HG02759 (cell line): ENCODE measurements around the gene FARP1.

Experiments used
- ATAC-seq: cut with Tn5 transposase; IDR thresholded peaks from one replicate; pipeline ENCODE4 v1.9.1; 2021; ENCODE audit warnings: mild to moderate bottlenecking, moderate library complexity; ENCODE audit not compliant: unreplicated experiment

The FARP1 gene

DNA sequence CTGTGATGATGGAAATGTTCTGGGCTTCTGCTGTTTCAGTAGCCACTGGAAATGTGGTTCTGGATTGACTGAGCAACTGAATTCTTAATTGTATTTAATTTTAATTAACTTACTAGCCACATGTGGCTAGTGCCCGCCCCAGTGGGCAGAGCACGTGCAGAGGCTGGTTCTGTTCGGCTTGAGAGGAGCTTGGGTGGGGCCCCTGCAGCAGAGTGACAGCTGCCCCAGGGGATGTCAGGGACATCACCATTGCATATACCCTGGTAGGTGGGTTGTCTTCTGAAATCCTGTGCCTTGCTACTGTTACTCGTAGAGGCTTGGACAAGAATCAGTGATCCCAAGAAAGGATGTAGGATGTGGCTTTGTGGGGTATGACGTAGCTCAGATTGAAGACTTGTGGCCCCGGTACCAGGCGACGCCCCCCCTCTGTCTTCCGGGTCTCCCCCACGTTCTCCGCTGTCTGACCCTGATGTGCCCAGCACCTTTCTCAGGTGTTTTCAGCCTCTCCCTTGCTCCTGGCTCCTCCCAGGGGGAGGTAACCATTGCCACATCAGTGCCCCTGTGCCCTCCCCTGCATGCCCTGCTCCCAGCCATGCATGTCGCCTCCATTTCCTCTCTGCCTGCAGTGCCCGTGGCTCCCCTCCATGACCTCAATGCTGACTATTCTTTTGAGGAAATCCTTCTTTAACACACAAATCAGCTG, 136.7 kb downstream of the FARP1 start:
- peak; percentile 87 for ATAC-seq

DNA sequence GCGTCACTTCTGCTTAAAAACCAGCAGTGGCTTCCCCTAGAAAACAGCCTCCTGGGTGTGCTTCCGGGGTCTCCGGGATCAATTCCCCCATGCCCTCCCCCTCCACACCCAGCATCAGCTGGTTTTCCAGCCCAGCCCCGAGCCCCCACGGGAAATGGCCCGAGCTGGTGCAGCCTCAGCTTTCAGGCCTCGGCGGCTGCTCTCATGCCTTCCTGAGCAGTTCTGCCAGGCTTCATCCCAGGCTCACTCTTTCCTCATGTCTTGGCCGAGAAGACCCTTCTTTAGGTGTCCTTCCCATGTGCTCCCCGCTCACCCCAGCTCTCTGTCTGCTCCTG, 137.2 kb downstream of the FARP1 start:
- ATAC-seq = no peak

GRCh38 chr13:98284679-98285078, 141.8 kb downstream of the FARP1 start:
- ATAC-seq = no peak

- no peak for ATAC-seq
Observed at GRCh38 chr13:98285317-98285716, 142.4 kb downstream of the FARP1 start.

DNA sequence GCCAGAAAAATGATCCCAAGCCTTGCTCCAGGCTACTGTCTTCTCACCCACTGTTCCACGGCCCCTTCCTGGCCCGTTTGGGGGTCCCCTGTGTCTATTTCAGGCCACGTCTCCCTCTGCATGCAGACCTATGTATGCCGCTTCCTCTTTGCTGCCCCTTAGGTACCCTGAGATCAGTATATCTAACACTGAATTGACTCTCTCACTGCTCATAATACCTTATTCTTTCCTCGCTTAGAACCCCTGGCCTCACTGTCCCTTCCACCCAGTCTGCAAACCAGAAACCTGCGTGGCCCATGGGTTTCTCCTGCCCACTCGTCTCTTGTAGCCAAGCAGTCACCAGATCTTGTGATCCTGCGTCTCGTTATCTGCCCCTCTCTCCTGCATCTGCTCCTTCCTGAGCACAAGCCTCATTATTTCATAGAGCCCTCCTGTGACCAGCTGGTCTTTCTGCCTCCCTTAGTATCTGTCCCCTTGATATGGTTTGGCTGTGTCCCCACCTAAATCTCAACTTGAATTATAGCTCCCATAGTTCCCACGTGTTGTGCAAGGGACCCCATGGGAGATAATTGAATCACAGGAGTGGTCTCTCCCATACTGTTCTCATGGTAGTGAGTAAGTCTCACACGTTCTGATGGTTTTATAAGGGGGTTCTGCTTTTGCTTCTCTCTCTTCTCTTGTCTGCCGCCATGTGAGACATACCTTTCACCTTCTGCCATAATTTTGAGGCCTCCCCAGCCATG, 143.1 kb downstream of the FARP1 start:
- ATAC-seq = no peak

- ATAC-seq = no peak
Observed at GRCh38 chr13:98286799-98287198, 143.9 kb downstream of the FARP1 start.

DNA sequence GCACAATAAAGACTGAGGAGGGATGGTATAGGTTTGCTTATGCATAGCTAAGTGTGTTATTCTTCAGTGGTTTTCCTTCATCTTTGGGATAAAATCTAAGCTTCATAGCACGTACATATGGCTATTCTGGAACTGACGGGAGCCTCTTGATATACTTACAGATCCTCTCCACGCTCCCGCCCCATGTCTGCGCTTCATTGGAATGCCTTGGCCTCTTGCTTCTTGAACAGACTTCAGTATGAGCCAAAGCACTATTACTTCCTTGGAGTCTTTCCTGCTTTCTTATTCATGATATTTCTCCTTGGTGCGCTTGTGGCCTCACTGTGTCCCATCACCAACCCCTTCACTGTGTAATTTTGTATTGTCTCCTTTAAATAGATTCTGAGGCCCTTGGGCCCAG, 145.3 kb downstream of the FARP1 start:
- ATAC-seq = no peak

DNA sequence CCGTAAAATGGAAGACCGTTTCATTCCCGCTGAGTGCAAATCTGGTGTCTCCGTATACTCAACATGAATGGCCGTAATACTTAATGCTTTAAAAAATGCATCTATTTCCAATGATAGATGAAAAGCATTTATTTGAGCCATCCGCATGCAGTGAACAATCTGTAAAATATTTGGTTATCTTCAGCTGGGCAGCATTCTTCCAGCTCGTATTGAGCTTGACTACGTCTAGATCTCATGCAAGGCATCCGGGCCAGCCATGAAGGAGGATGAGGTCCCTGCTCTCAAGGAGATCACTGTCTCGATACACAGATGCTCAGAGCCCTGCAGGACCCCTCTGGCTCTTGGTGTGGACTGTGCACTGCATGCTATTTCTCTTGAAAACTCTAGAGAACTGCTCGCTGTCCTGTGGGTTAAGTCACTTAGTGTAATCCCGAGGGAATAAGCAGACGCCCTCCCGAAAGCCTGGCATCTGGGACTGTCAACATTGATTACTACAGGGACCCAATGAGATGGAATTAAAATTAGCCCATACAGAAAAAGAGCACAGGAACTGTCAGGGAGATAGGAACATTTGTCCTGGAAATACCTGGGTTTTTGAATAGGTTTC, 146.5 kb downstream of the FARP1 start:
- no peak for ATAC-seq

GRCh38 chr13:98290261-98290660, 147.4 kb downstream of the FARP1 start:
- no peak for ATAC-seq

DNA sequence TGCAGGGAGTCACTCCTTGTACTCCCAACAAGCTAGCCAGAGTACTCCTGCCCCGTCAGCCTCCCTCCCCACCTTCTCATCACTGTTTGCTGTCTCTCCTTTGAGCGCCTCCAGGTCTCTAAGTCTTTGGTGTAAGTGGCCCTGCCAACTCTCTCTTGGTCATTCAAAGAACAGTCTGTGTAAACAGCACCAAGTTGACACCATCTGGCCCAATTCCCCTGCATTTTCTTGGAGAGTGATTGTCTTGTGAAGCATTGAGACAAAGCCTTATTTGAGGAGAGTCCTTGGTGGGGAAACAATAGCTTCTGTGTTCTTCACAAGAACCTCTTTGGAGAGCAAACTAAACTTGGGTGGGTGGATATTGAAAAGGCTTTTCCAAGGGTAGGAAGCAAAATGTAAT, 148.8 kb downstream of the FARP1 start:
- ATAC-seq = no peak

DNA sequence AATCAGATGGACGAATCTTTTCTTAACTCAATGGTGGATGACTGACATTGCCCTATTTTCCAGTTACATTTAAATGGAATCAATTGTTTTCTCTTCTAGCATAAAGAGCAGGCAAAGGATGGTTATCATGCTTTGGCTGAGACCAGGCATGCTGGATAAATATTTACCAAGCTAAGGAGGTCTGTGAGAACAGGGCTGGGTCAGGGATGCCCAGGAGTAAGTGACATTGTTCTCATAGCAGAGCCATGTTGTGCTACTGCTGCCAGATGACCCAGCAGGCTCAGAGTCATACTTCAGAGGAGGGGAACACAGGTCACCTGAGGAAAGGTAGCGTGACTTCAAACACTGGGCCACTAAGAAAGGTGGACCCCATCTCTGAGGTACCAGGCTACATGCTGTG, 150.2 kb downstream of the FARP1 start:
- no peak for ATAC-seq

DNA sequence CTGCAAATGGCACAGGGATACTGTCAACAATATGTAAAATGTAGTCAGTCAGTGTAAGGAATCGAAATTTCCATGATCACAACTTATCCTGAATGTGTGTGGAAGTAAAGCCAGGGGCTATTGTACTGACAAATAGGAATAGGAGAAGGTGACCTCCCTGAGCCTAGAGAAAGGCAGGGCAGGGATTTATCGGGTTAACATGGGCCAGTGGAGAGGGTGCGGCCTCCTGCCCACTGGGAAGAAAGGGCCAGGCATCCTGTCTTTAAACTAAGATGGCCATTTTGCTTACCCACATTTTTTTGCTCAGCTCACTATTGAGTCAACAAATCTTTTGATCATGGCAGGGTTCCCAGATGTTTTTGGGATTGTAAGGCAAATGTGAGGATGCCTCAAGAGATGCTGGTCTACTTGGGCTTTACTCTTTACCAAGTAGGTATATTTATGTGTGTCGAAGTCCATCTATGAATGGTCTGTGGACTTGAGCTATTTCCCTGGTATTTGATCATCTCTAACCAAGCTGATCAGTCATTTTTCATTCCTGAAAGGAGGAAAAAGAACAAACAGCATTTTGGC, 150.8 kb downstream of the FARP1 start:
- ATAC-seq = no peak

DNA sequence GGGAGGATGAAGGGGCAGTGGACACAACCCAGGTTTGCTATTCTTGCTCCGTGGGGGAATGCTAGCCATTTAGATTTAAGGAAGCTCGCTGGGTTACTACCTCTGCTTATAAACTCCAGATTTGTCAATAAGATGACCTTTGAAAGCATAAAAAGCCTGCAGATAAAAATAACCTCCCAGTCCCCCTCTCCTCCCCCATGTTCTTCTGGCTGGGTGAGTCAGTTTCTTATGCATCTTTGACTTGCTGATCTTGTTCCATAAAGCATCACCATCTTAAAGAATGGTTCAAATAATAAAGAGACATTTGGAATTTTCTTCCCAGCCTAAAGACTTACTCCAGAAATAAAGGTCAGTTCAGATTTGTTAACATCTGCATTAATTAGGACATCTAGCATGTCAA, 152.5 kb downstream of the FARP1 start:
- ATAC-seq = no peak

- no peak for ATAC-seq
Observed at GRCh38 chr13:98297051-98297450, 154.2 kb downstream of the FARP1 start.

DNA sequence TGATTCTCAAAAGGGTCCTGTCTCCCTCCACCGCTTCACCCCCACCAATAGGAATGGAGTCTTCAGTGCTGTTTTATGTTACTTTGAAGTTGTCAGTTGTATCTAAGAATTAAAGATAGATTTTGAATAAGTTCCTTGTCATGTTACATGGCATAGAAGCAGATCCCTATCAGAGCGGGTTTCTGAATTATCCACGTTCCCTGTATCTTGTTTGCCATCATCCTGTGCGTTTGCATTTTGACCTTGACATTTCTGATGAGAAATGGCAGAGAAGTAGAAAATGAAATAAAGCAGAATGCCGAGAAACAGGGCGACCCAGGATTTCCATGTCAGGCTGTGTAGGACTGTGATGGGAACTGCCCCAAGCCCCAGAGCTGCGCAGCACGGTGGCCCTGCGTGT, 154.9 kb downstream of the FARP1 start:
- ATAC-seq = no peak

- ATAC-seq = no peak
Observed at GRCh38 chr13:98298599-98298998, 155.7 kb downstream of the FARP1 start.

DNA sequence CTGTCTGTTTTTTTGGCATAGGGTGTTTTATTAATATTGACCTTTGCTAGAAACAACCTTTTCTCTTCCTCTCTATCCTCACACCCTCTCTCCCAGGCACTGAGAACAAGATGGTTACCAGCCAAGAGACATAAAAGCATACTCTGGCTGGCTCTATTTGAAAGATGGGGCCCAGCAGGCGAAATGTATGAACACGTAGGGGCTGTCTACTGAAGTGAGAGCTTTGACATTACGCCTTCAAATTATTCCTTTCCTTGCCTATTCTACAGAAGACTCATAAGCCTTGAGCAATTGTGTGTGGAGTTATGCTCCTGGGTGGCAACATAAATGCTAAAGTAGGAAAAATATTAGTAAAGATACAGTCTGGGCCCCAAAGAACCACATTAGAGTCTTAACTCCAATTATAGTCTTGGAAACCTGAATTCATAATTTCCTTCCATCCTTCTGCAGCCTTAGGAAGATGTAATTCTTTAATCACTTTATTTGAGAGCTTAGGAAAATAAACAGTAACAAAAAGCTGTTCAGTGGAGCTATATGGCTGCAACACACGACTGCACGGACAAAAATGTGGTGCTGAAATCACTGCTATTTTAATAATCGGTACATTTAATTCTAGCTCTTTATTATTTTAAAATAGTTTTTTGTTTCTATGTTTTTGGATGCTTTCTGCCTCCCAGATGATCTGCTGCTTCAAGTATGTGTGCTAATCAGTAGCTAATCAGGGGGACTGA, 156.5 kb downstream of the FARP1 start:
- no peak for ATAC-seq

GRCh38 chr13:98299966-98300350, 157.1 kb downstream of the FARP1 start:
- no peak for ATAC-seq

GRCh38 chr13:98300956-98301641, 158.2 kb downstream of the FARP1 start:
- no peak for ATAC-seq

DNA sequence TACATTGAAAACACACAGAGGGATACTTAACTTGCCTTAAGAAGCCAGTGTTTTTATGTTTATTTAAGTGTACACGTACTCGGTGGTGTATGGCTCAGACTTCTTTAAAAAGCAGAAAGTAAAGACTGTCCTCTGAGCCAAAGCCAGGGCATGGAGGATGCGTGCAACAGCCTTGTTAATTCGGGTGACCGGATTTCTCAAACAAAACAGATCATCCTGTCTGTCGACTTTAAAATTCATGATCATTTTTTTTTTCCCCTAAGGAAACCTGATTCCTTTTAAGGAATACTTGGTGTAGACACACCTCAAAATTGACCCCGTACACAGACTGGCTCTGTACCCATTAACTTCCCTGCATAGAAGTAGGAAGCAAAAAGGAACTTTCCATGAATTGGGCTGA, 158.8 kb downstream of the FARP1 start:
- no peak for ATAC-seq

DNA sequence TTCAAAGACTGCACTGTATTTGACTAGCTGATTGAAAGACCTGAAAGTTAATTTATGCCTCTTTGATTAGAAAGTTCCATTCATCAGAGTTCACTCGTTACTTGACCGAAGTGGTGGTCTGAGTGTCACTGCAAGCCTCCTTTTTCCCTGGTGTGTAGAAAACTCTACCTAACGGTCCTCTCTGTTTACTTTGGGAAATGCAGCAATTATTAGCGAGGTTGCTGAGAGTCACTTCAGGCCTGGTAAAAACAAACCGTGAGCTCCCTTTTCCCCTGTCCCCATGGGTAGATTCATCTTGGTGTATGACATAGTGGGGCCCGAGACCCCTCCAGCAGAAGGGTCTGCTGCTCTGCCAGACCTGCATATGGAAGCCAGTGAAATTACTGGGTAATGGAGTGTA, 161.0 kb downstream of the FARP1 start:
- no peak for ATAC-seq
